Fibroblast of pulmonary artery (primary cell): ENCODE results near the gene TSPAN9.

Experiments used
- DNase-seq: peaks from one replicate; pipeline ENCODE4 v3.0.0-alpha.2; 2010; ENCODE audit warnings: low read depth
- H3K4me3 ChIP-seq: replicated peaks from 2 replicates; pipeline ENCODE4 v1.5.1; 2011; ENCODE audit warnings: low read depth, mild to moderate bottlenecking, control low read depth, low read length, moderate library complexity
- CTCF ChIP-seq: IDR thresholded peaks from 2 replicates; pipeline ENCODE4 v1.5.1; 2011; ENCODE audit warnings: mild to moderate bottlenecking, control low read depth, low read length, inconsistent platforms; ENCODE audit errors: missing control alignments

TSPAN9 gene

GRCh38 chr12:3280967-3281366 lies 203.8 kb downstream of the TSPAN9 start:
- no peak for TF ChIP-seq CTCF
- DNase-seq = no peak
- no peak overlapping the region for H3K4me3 ChIP-seq

- TF ChIP-seq CTCF = no peak
- no peak for DNase-seq
- H3K4me3 ChIP-seq = no peak overlapping the region
These were observed 204.6 kb downstream of the TSPAN9 start for GRCh38 chr12:3281588-3282383.

GRCh38 chr12:3282384-3282670 lies 205.1 kb downstream of the TSPAN9 start:
- H3K4me3 ChIP-seq = no peak overlapping the region
- DNase-seq = no peak
- no peak for TF ChIP-seq CTCF

- DNase-seq = no peak
- no peak overlapping the region for H3K4me3 ChIP-seq
- TF ChIP-seq CTCF = no peak
These were observed 206.0 kb downstream of the TSPAN9 start for GRCh38 chr12:3283137-3283680.

GRCh38 chr12:3284405-3284804 lies 207.2 kb downstream of the TSPAN9 start:
- TF ChIP-seq CTCF = no peak
- DNase-seq = no peak
- H3K4me3 ChIP-seq = no peak overlapping the region

- no peak overlapping the region for H3K4me3 ChIP-seq
- no peak for DNase-seq
- no peak for TF ChIP-seq CTCF
These were observed 208.4 kb downstream of the TSPAN9 start for GRCh38 chr12:3285570-3285969.

GRCh38 chr12:3288690-3289089 lies 211.5 kb downstream of the TSPAN9 start:
- no peak for DNase-seq
- no peak overlapping the region for H3K4me3 ChIP-seq
- TF ChIP-seq CTCF = no peak
